Astrocyte of the cerebellum (primary cell): ENCODE results near the gene PRR7.

ENCODE experiments used
- DNase-seq: peaks from one replicate; pipeline ENCODE4 v3.0.0-alpha.2; 2011; ENCODE audit warnings: low read depth
- H3K4me3 ChIP-seq: 2 replicates; pipeline ENCODE4 v1.5.1; 2011; ENCODE audit warnings: mild to moderate bottlenecking, low read depth, low read length, moderate library complexity
- in situ Hi-C: cut with HindIII; loops from 2 replicates; pipeline ENCODE4 v1.10.0; 2017; ENCODE audit warnings: low sequenced_read_pairs
- TF ChIP-seq, protein P1 (sequence below): IDR thresholded peaks from 2 replicates; pipeline ENCODE4 v1.5.1; 2012; ENCODE audit warnings: low read length, low read depth, moderate library complexity, mild to moderate bottlenecking; ENCODE audit errors: missing control alignments

The PRR7 gene

GRCh38 chr5:177491429-177491945, 44.9 kb downstream of the PRR7 start:
- in situ Hi-C loops = no loop called here
- no peak for DNase-seq
- no peak overlapping the region for H3K4me3 ChIP-seq
- TF ChIP-seq, protein P1, sequence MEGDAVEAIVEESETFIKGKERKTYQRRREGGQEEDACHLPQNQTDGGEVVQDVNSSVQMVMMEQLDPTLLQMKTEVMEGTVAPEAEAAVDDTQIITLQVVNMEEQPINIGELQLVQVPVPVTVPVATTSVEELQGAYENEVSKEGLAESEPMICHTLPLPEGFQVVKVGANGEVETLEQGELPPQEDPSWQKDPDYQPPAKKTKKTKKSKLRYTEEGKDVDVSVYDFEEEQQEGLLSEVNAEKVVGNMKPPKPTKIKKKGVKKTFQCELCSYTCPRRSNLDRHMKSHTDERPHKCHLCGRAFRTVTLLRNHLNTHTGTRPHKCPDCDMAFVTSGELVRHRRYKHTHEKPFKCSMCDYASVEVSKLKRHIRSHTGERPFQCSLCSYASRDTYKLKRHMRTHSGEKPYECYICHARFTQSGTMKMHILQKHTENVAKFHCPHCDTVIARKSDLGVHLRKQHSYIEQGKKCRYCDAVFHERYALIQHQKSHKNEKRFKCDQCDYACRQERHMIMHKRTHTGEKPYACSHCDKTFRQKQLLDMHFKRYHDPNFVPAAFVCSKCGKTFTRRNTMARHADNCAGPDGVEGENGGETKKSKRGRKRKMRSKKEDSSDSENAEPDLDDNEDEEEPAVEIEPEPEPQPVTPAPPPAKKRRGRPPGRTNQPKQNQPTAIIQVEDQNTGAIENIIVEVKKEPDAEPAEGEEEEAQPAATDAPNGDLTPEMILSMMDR = peak; percentile 71

DNA sequence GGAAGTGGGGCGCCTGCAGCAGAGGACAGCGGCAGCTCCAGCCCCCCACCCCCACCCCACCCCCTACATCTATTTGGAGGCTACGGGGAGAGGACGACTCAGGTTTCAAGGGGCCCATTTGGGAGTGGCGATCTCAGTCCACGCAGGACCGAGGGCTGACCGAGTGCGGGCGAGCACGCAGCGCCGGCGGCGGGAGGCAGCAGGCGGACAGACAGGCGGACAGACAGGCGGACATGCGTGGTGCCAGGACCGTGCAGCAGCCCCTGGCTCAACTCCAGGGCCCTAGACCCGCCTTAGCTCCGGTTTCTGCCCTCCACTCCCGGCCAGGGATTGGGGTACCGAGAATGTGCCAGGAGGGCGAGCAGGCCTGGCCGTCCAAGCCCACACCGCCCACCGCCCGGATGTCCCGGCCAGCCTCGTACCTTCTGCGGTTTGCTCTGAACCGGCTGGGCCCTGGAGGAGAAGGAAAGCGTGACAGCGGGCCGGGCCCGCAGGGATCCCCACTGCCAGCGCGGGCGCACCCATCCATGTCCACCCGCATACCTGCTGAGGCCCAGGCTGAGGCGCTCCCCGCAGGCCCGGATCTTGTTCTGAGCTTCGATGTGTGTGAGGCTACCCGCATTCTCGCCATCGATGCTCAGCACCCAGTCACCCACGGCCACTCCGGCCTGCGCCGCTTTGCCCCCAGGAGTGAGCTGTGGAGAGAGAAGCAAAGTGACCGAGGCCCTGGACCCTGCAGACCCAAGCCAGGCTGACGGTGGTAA, 45.6 kb downstream of the PRR7 start:
- no peak for DNase-seq
- TF ChIP-seq, protein P1 = no peak
- in situ Hi-C loops = no loop called here
- no peak overlapping the region for H3K4me3 ChIP-seq

DNA sequence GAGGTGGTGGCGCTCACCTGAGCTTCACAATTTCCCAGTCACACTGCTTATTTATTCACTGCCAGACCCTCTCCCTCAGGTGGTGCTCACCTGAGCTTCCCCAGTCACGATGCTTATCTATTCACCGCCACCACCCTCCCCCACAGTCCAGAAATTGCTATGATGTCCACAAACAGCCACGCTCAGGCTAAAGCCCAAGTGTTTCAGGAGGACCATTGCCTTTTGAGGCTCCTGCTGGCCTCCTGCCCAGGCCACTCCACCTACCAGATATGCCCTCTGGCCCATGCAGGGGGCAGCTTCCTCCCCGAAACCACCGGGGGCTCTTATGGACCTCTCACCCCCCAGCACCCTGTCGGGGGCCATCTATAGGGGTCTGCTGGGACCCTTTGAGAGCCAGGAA, 46.2 kb downstream of the PRR7 start:
- DNase-seq = no peak
- TF ChIP-seq, protein P1 = no peak
- in situ Hi-C loops = no loop called here
- no peak overlapping the region for H3K4me3 ChIP-seq

- in situ Hi-C loops = no loop called here
- H3K4me3 ChIP-seq = peak overlapping the region; percentile 83
- TF ChIP-seq, protein P1 = no peak
- no peak for DNase-seq
Observed at GRCh38 chr5:177493795-177494345, 47.3 kb downstream of the PRR7 start.

DNA sequence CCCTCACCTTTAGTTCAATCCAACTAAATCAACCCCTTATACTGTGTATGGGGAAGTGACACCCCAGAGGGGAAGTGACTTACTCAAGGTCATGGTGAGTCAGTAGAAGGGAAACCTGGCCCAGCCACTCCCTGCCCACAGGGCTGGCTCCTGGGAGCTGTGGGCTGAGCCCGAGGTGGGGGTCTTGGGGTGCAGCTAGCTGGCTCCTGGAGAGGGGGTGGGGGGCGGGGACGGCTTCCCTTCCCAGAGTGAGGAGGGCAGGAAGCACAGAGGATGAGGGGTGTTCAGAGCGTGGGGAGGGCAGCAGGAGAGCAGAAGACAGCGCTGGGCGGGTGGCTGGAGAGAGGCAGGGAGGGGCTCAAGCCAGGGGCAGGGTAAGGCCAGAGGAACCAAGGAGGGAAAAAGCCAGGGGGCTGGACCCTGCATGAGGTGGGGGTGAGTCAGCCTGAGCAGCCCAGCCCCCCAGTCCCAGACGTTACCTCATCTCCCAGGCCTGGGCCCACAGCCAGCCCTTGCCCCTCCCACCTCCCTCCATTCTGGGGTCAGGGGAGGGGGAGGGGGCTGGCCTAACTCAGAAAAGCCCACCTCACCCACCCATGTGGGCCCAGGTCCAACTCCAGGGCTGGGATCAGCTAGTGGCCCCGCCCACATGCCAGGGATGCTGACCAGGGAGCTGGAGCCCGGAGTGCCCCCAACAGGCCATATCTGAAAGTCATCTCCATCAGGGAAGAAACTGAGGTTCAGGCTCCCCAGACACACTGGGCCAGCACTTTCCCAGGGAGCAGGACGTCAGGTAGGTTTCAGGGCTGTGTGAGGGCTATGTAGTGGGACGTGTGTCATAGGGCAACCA, 48.0 kb downstream of the PRR7 start:
- DNase-seq = peak; percentile 73
- peak overlapping the region; percentile 83 for H3K4me3 ChIP-seq

More for the DNA sequence above, 48.0 kb downstream of the PRR7 start:
- in situ Hi-C loops = no loop called here
- TF ChIP-seq, protein P1 = peak; percentile 48
